ENCODE measurements around the gene KCNAB2. TPM values are rescaled to one million over a fixed set of nuclear protein-coding genes. Genes with fewer than 3 reads are reported as not detected.

Gene KCNAB2
- total RNA-seq, 1 donor from 2014 or later: 295 TPM

DNA sequence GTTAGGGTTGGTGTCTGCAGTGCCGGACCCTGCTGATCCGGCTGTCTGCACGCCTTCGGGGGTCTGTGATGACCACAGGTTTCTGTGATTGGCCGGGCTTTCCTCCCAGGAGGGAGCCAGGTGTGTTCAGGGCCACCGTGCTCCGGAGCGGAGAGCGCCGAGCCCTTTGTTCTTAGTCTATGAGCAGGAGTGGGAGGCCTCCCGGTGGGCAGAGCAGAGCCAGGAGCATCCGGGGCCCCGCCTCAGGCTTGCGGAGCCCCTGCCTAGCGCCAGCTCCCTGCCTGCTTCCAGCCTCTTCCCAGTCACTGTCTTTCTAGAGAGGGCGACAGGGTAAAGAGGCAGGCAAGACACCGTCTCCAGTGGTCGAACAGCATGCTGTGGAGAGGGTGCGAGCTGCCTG lies 31.8 kb downstream of the KCNAB2 start:
- intact Hi-C loops (cut with micrococcal nuclease): no loop called here

DNA sequence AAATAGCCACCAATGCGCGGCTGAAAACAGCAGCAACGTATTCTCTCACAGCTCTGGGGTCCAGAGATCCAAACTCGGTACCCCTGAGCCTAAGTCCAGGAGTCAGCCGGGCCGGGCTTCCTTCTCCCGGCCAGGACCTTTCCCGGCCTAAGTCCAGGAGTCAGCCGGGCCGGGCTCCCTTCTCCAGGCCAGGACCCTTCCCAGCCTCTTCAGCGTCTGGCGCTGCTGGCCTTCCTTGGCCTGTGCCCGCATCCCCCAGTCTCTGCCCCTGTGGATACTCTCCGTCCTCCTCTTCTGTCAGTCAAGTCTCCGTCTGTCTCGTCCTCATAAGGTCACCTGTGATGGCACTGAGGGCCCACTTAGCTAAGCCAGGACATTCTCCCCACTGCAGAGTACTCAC lies 32.2 kb downstream of the KCNAB2 start:
- intact Hi-C loops (cut with micrococcal nuclease): no loop called here

DNA sequence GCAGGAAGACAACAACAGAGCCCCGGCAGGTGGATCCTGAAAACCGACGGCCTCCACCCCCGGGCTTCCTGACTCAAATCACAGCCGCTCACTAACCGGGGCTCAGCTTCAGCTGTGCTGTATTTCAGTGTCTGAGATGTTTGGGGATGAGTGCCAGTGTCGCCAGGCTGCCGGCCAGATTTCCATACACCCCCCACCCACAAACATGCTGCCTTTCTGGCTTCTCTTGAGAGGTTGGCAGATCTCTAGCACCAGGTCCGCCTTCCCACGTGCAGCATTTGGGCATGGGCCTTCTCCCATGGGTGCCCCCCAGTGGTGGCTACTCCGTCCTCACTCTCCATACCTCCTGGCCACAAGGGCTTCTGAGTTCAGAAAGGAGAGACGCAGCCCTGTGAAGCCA lies 34.8 kb downstream of the KCNAB2 start:
- intact Hi-C loops (cut with micrococcal nuclease): no loop called here

DNA sequence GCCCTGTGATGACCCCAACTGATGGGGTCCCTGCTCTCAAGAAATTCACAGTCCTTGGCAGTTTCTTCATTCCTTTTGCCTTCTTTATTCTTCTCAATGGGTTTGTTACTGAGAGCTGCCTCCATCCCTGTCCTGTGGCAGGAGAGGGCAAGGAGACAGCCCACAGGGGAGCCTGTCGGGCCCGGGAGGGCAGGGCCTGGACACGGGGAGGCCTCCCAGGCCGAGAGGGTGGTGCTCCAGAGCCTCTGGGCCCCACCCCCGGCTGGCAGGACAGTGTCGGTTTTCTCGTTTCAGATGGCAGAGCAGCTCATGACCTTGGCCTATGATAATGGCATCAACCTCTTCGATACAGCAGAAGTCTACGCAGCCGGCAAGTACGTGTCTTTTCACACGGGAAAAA lies 36.2 kb downstream of the KCNAB2 start:
- intact Hi-C loops (cut with micrococcal nuclease): no loop called here

DNA sequence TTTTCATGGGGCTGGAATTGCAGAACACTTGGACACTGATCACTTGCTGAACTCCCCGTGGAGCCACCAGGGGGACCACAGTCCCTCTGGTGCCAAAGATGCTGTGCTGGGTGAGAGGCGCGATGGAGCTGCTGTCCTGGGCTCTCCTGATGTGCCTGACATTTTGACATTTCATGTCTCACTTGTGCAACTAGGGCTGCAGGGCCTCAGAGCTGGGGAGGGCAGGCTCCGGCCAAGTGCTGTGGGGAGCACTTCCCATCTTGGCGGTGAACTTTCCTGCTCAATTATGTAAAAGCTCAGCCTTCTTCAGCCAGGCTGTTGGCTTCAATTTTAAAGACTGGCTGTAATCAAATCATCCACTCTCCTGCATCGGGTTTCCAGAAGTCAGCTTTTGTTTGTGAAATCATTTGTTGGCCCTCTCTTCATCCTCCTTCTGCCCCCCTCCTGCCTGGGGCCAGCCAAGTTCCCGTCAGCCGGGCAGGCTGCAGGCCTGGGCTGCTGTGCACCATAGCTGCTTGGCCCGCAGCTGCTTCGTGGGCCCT lies 36.8 kb downstream of the KCNAB2 start:
- intact Hi-C loops (cut with micrococcal nuclease): no loop called here

DNA sequence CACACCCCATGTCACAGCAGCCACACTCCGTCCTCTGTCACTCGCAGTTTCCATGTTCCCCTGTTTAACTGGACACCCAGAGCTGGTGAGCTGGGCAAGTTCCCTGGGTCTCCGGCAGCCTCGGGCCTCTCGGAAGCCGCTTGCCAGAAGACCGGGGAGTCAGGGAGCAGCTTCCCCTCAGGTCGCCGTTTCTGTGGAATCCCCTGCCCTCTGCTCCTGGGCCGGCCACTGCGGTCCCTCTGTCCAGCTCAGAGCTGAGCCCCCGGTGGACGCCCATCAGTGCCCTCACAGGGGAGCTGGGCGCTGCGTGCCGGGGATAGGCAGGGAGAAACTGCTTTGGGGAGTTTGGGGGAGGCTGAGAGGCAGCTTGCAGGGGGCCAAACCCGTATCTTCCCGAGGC lies 37.7 kb downstream of the KCNAB2 start:
- intact Hi-C loops (cut with micrococcal nuclease): no loop called here

DNA sequence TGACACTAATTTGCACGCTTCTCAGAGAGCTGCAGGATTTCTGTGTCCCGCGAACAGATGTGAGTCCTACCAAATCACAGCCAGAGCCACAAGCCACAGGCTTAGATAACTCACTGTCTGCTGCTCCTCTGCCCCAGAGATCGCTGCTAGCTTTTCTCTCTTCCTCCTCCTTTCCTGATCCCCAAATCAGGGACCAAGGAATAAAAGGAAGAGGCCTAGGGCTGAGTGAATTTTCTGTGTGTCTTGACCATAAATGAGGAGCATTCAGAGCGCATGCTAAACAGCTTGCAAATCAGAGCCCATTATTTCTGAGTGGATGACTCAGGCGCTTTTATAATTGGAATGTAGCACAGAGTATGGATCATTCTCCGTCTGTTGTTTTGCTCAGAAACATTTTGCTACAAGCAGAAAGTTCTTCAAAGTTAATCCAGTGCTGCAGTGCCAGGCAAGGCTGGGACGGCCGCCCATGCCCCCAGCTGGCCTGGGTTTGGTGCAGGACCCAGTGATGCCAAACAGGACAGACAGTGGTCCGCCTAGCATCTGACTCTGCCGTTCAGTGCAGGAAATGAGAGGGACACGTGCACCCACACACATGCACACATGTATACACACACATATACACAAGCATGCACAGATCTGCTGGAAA lies 38.2 kb downstream of the KCNAB2 start:
- intact Hi-C loops (cut with micrococcal nuclease): no loop called here

DNA sequence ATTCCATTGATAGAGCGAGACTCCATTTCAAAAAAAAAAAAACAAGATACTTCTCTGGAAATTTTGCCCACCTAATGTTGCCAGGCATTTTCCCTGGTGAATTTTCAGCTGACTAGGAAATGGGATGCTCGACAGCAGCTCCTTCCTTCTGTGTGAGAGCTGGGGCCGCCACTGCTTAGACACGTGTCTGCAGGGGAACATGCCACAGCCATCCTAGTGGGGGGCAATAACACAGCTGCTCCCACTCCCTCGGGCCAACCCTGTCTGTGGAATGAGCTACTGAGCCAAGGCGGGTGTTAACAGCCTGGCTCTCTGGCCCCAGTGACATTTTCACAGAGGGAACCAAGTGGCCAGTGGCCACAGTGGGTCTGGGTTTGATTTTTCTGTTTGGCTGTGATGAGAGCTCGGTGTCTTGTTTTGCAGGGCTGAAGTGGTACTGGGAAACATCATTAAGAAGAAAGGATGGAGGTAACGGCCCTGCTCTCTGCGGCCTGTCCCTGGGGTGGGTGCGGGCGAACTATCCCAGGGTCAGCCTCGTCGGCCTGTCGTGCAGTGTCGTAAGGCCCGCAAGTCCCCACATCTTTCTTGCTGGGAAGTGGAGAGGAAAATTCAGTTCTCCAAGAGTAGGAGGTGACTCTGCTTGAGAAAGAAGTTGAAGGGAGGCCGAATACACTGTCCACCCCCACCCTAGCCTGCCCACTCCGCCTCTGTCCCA lies 39.2 kb downstream of the KCNAB2 start:
- intact Hi-C loops (cut with micrococcal nuclease): no loop called here

DNA sequence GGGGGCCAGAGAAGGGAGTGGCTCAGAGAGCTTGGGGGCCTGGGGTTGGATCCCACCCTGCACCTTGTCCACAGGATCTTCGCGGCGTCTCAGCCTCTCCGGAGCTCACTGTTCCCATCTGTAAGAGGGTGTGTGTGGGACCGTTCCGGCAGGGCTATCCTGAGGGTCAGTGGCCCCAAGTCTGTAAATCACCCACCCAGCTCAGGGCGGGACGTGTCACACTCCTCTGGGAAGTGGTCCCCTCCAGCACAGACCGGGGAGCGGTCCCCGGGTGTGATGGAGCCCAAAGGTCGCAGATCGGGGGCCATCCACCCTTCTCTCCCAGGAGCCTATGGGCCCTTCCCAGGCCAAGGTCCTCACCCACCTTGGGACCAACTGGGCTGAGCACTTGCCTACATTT lies 40.0 kb downstream of the KCNAB2 start:
- intact Hi-C loops (cut with micrococcal nuclease): no loop called here

DNA sequence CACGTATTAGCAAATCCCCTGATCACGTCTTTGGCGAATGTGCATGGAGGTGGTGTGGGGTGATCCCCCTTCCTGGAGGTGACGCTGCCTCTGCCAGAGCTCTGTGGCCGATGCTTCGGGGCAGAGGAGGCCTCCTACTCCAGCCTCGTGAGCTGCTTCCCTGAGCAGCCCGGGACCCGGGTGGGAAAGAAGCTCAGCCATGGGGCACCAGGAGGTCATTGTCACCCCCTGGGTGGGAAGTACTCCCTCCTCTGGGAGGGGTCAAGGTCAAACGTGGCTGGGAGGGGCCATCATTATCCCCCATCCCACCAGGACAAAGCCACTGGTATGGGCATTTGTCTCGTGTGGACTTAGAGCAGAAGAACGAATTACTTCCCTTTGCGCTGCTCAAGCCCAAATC lies 40.7 kb downstream of the KCNAB2 start:
- intact Hi-C loops (cut with micrococcal nuclease): no loop called here

DNA sequence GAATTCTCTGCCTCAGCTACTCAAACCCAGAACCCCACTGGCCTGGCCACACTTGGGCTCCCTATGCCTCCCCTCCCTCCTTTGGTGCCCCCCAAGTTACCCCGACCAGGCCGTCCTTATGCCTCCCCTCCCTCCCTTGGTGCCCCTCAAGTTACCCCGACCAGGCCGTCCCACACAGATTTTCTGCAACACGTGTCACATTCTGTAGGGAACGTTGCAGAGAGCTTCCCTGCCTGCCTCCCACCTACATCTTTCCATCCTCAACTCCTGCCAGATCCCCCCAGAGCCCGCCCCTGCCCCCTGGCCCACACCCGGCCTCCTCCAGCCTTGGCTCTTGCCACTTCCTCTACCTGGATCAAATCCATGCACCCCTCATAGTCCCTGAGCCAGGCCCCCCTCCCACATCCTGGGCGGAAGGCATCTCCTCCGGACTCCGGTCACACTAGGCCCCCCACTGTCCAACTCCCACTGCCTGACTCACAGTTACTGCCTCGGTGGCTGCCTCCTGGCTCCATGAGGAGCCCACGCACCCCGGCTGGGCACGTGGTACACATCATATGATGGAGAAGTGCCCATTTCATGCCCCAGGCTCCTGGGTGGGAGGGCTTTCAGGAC lies 41.2 kb downstream of the KCNAB2 start:
- intact Hi-C loops (cut with micrococcal nuclease): no loop called here

DNA sequence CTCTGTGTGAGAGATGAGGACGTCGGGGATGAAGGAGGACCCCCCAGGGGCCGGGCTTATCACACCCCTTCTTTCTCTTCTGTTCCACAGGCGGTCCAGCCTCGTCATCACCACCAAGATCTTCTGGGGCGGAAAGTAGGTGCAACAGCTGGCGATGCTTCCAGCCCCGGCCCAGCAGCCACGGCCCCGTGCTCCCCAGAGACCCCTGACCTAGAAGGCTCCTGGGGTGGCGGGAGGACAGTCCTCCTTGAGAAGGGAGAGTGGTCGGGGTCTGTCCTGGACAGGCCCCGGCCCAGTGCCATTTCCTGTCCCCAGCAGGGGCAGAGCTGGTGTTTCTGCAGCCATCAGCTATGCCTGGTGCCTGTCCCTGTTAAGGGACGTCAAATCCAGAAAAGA lies 41.7 kb downstream of the KCNAB2 start:
- intact Hi-C loops (cut with micrococcal nuclease): no loop called here

DNA sequence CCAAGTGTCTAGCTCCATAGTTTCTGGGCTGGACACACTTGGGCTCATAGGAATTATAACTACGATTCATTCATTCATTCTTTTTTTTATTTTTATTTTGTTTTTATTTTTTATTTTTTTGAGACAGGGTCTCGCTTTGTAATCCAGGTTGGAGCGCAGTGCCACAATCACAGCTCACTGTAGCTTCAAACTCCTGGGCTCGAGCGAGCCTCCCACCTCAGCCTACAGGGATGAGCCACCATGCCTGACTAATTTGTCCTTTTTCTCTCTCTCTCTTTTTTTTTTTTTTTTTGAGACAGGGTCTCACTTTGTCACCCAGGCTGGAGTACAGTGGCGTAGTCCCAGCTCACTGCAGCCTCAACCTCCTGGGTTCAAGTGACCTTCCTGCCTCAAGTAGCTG lies 42.3 kb downstream of the KCNAB2 start:
- intact Hi-C loops (cut with micrococcal nuclease): no loop called here

DNA sequence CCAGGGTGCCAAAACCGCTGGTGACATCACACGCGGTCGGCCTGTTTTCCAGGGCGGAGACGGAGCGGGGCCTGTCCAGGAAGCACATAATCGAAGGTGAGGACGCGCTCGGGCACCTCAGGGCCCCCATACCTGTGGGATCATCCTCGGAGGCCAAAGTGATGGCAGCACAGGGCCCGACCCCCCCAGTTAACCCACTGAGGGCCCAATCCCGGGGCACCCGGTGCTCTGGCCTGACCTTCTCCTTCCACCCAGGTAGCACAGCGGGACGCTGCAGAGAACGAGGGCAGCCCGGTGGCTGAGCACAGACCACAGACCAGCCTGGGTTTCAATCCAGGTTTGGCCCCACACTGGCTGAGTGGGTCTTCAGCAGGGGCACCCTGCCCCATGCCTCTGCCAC lies 43.3 kb downstream of the KCNAB2 start:
- intact Hi-C loops (cut with micrococcal nuclease): no loop called here

DNA sequence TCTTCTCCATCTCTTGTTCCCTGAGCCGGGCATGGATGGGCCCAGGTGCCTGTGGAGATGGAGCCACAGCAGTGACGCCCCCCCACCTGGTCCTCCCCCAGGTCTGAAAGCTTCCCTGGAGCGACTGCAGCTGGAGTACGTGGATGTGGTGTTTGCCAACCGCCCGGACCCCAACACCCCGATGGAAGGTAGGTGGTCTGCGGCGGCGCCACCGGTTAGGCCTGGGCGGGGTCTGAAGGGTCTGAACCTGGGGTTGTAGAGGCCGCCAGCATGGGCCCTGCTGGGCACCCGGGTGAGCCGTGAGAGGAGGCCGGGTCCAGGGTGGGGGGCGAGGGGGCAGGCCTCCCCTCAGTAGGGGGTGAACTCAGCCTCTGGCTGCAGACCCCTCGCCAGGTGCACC lies 44.6 kb downstream of the KCNAB2 start:
- intact Hi-C loops (cut with micrococcal nuclease): no loop called here

DNA sequence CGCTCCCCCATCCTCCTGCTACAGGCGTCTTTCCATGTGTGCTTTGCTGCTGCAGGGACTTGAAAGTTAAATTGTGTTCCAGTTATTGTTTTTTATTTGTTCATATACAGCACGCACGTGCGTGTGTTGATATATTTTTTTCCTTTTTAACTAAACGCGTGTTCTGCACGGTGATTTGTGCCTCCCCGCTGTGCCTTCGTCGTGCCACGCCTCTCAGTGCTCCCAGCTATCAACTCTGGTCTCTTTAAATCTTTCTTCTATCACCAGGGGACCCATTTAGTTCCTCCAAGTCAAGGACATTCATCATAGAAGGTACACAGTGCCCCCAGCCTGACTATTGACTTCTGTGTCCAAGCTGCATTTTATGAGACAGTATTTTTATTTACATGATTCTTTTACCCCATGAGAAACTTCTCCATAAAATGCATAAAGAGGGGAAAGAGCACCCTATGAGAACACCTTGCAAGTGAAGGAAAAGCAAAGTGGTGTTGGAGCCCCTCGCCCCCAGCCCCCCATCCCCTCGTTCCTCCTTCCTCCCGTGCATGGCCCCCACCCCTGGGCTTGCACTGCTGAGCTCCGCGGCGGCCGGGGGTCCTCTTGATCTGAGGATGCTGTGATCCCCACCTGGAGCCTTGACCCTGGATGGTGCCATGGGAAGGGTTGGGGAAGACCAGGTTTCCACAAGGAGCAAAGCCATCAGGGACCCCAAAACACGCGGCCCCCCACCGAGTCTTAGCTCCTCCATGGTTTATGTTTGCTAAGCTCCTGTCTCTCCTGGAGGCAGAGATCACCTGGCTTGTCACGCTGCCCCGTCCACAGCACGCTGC lies 45.5 kb downstream of the KCNAB2 start:
- intact Hi-C loops (cut with micrococcal nuclease): no loop called here

DNA sequence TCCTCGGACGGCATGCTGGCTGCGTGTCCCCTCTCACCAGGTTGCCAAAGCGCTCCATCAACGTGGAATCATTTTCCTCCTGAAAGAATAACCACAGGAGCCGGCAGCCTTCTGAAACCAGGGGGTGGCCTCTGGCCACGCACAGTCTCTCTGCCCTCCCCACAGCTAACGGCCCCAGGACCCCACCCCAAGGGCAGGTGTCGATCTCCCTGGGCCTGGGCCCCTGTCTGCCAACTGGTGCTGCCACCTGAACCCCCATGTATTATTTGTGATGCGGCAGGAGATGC lies 46.1 kb downstream of the KCNAB2 start:
- intact Hi-C loops (cut with micrococcal nuclease): no loop called here

DNA sequence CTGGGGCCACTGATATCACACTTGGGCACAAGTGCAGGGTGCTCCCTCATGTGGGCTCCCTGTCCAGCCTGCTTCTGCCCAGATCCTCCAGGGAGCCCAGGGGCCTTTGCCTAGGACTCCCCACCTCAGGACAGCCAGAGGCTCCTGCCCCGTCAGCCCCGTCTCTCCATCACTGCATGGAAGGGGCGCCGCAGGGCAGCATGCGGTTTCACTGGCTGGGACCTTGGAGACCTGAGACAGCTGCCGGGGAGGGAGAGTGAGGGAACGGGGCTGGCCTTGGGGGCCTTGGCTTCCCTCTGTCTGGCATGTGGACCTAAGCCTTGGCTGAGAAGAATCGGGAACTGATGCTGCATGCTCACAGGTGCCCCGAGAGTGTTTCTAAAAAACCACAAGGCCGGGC lies 46.5 kb downstream of the KCNAB2 start:
- intact Hi-C loops (cut with micrococcal nuclease): no loop called here

DNA sequence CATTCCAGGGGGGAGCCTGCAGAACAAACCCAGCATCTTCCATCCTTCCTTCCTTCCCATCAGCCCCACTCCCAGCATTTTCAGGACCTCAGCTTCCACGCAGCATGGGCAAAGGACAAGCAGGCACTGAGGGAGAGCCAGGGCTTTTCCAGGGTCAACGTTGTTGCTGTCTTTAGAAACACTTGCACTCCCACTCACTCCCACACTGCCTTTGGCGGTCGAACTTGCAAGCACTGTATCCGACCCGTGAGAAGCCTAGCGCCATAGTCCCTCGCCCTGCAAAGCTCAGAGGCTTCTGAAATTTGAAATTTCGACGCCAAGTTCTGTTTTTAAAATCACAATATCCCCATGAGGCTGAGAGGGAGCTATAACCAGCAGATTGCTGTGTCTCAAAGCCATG lies 47.4 kb downstream of the KCNAB2 start:
- intact Hi-C loops (cut with micrococcal nuclease): no loop called here

DNA sequence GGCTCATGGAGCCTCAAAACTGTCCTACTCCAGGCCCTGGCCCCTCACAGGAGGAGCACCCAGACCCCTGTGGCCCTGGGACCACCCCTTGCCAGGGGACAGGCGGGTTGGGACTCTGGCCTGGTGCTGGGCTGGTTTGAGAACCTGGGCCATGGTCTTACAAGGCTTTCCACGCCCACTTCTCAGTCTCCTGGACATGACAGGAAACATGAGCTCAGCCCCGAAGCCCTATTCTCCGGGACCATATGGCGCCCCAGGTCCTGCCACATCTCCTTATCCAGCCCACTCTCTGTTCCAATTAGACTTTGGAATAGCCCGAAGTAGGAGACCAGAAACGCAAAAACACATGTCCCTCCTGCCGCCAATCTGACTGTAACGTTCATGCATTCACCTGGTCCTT lies 47.9 kb downstream of the KCNAB2 start:
- intact Hi-C loops (cut with micrococcal nuclease): no loop called here

DNA sequence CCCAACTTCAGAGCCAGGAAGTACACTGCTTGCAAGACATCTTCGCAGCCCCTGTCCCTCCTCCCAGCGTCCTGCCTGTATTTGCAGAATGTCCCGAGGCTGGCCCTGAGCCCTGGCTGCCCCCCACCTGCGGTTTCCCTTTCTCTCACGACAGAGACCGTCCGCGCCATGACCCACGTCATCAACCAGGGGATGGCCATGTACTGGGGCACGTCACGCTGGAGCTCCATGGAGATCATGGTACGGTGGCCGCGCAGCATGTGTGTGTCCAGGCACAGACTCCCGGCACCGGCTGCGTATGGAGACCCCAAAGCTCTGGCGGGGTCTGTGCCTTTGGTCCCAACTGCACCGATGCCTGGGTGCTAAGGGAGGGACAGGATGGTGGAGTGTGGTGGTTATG lies 48.6 kb downstream of the KCNAB2 start:
- intact Hi-C loops (cut with micrococcal nuclease): no loop called here
